Lower leg skin (tissue), 4 donors: ENCODE results near the gene SNX25. TPM values are rescaled to one million over a fixed set of nuclear protein-coding genes. Genes with fewer than 3 reads are reported as not detected.

ENCODE experiments used
- DNase-seq, 2 donors: peaks; one replicate each; pipeline ENCODE4 v3.0.0-alpha.2; 2019; ENCODE audit warnings: low spot score in 2 of 2
- H3K4me3 ChIP-seq: fragments of 200-600 bp; sonication (generic); 2 replicates; pipeline ENCODE4 v1.5.1; 2017; ENCODE audit warnings: mild to moderate bottlenecking, low read depth; ENCODE audit not compliant: poor library complexity, severe bottlenecking
- CTCF ChIP-seq, 3 donors: fragments of 450-650 bp; IDR thresholded peaks; one replicate each; pipeline ENCODE4 v1.5.1; 2016; ENCODE audit warnings: antibody characterized with exemption in 3 of 3, mild to moderate bottlenecking in 3 of 3, moderate library complexity in 2 of 3
- POLR2A ChIP-seq, 2 donors: fragments of 450-650 bp; IDR thresholded peaks; one replicate each; pipeline ENCODE4 v1.6.1; 2016 to 2017; ENCODE audit warnings: antibody characterized with exemption in 2 of 2, mild to moderate bottlenecking in 1 of 2, moderate library complexity in 1 of 2
- WGBS, 2 donors: methylation state at CpG; one replicate each; pipeline ENCODE4 v1.1.5; 2018; 5-methylcytosine and 5-hydroxymethylcytosine counted together
- intact Hi-C: fragments of 100-400 bp; cut with DNase I; formaldehyde crosslinking; loops from one replicate; pipeline ENCODE4 v1.15.0; 2023; ENCODE audit warnings: low total_unique reads
- total RNA-seq, 4 donors: library from RNA; depleted of rRNA; stranded (reverse); fragments of >200 nt; gene quantifications; one replicate each; pipeline ENCODE4 v1.1.0, GENCODE V29; 2016

SNX25 gene
- total RNA-seq, 4 donors from 2014 or later, result 13.4 to 18.3 (median 15.6) TPM

GRCh38 chr4:185229021-185229818, 19.8 kb downstream of the SNX25 start:
- no peak for DNase-seq
- intact Hi-C loops, result no loop called here
- TF ChIP-seq CTCF (IDR thresholded peaks at IDR 0.05) (no peak), POLR2A (IDR thresholded peaks at IDR 0.05) (no peak)
- no peak overlapping the region for H3K4me3 ChIP-seq
- WGBS, 2 donors, result 82 to 84% methylated on average over 19 of the region's 19 CpGs

- WGBS, 2 donors, result 85 to 91% methylated on average over 6 of the region's 6 CpGs
- DNase-seq, result no peak
- no peak overlapping the region for H3K4me3 ChIP-seq
- TF ChIP-seq CTCF (IDR thresholded peaks at IDR 0.05), result no peak
- TF ChIP-seq POLR2A (IDR thresholded peaks at IDR 0.05), result no peak
- intact Hi-C loops, result no loop called here
Measured at GRCh38 chr4:185232370-185232769, 23.0 kb downstream of the SNX25 start.

- intact Hi-C loops, result no loop called here
- no peak overlapping the region for H3K4me3 ChIP-seq
- no peak for DNase-seq
- no peak for TF ChIP-seq CTCF (IDR thresholded peaks at IDR 0.05)
- no peak for TF ChIP-seq POLR2A (IDR thresholded peaks at IDR 0.05)
- WGBS, 2 donors, result 78 to 88% methylated on average over 7 of the region's 7 CpGs
Measured at GRCh38 chr4:185235119-185235842, 25.9 kb downstream of the SNX25 start.

- WGBS, 2 donors, result 61 to 69% methylated on average over 7 of the region's 7 CpGs
- intact Hi-C loops, result no loop called here
- no peak overlapping the region for H3K4me3 ChIP-seq
- no peak for DNase-seq
- TF ChIP-seq POLR2A (IDR thresholded peaks at IDR 0.05), result no peak
- TF ChIP-seq CTCF (IDR thresholded peaks at IDR 0.05), result no peak
Measured at GRCh38 chr4:185235843-185236503, 26.6 kb downstream of the SNX25 start.

- 72 to 84% methylated on average over 3 of the region's 3 CpGs for WGBS, 2 donors
- no peak for DNase-seq
- intact Hi-C loops, result no loop called here
- TF ChIP-seq CTCF (IDR thresholded peaks at IDR 0.05) (no peak), POLR2A (IDR thresholded peaks at IDR 0.05) (no peak)
- no peak overlapping the region for H3K4me3 ChIP-seq
Measured at GRCh38 chr4:185237175-185237574, 27.8 kb downstream of the SNX25 start.
